ENCODE results near the gene TRAPPC12.

Gene TRAPPC12

GRCh38 chr2:3405307-3405706, 25.8 kb downstream of the TRAPPC12 start:
- Histone ChIP-seq H3K9ac (ENCODE audit: low read length) (no peak overlapping the region), H3K36me3 (ENCODE audit: low read length) (peaks cover 5% of the 10 kb centered on the region; the same call in 1 of the 2 replicates), H3K9me2 (replicated peaks; ENCODE audit: insufficient read depth, low read length) (no peaks in the 10 kb centered on the region), H3K79me2 (ENCODE audit: insufficient read depth, low read length) (no peaks in the 10 kb centered on the region), H3K4me3 (ENCODE audit: insufficient read depth, low read length, poor library complexity, severe bottlenecking) (no peak overlapping the region), H2AFZ (ENCODE audit: low read depth, low read length, severe bottlenecking) (no peak overlapping the region), H3F3A (ENCODE audit: insufficient read depth) (no peaks in the 10 kb centered on the region), H3K4me2 (ENCODE audit: low read depth, low read length, poor library complexity, severe bottlenecking) (no peak overlapping the region), H3K9me3 (ENCODE audit: insufficient read depth, low read length) (no peaks in the 10 kb centered on the region), H4K20me1 (ENCODE audit: low read depth, low read length) (no peaks in the 10 kb centered on the region), H3K27ac (ENCODE audit: low read depth, low read length) (no peak overlapping the region), H3K27me3 (ENCODE audit: low read length) (no peaks in the 10 kb centered on the region)
- no peak for TF ChIP-seq EZH2phosphoT487 (conservative IDR thresholded peaks at IDR 0.05; ENCODE audit: low read length)
- TF ChIP-seq CTCF (IDR thresholded peaks at IDR 0.05; ENCODE audit: insufficient read depth, low read length, poor library complexity, severe bottlenecking), result no peak

- H3K36me3 ChIP-seq (ENCODE audit: low read length), result peaks cover 5% of the 10 kb centered on the region; the same call in 1 of the 2 replicates
- H3F3A ChIP-seq (ENCODE audit: insufficient read depth), result no peaks in the 10 kb centered on the region
- TF ChIP-seq EZH2phosphoT487 (conservative IDR thresholded peaks at IDR 0.05; ENCODE audit: low read length), result no peak
- TF ChIP-seq CTCF (IDR thresholded peaks at IDR 0.05; ENCODE audit: insufficient read depth, low read length, poor library complexity, severe bottlenecking), result no peak
- H2AFZ ChIP-seq (ENCODE audit: low read depth, low read length, severe bottlenecking), result no peak overlapping the region
- H3K27ac ChIP-seq (ENCODE audit: low read depth, low read length), result no peak overlapping the region
- H3K4me2 ChIP-seq (ENCODE audit: low read depth, low read length, poor library complexity, severe bottlenecking), result no peak overlapping the region
- no peaks in the 10 kb centered on the region for H4K20me1 ChIP-seq (ENCODE audit: low read depth, low read length)
- no peaks in the 10 kb centered on the region for H3K27me3 ChIP-seq (ENCODE audit: low read length)
- H3K9me2 ChIP-seq (replicated peaks; ENCODE audit: insufficient read depth, low read length), result no peaks in the 10 kb centered on the region
- no peak overlapping the region for H3K9ac ChIP-seq (ENCODE audit: low read length)
- H3K4me3 ChIP-seq (ENCODE audit: insufficient read depth, low read length, poor library complexity, severe bottlenecking), result no peak overlapping the region
- no peaks in the 10 kb centered on the region for H3K9me3 ChIP-seq (ENCODE audit: insufficient read depth, low read length)
- no peaks in the 10 kb centered on the region for H3K79me2 ChIP-seq (ENCODE audit: insufficient read depth, low read length)
These were observed 26.4 kb downstream of the TRAPPC12 start for GRCh38 chr2:3405876-3406275.

- H3K36me3 ChIP-seq (ENCODE audit: low read length), result peaks cover 5% of the 10 kb centered on the region; the same call in 1 of the 2 replicates
These were observed 27.0 kb downstream of the TRAPPC12 start for GRCh38 chr2:3406501-3406900.

More at GRCh38 chr2:3406501-3406900, 27.0 kb downstream of the TRAPPC12 start:
- Histone ChIP-seq H3K9me2 (replicated peaks; ENCODE audit: insufficient read depth, low read length) (no peaks in the 10 kb centered on the region), H4K20me1 (ENCODE audit: low read depth, low read length) (no peaks in the 10 kb centered on the region), H3K9me3 (ENCODE audit: insufficient read depth, low read length) (no peaks in the 10 kb centered on the region), H3F3A (ENCODE audit: insufficient read depth) (no peaks in the 10 kb centered on the region), H3K9ac (ENCODE audit: low read length) (no peak overlapping the region), H2AFZ (ENCODE audit: low read depth, low read length, severe bottlenecking) (no peak overlapping the region), H3K79me2 (ENCODE audit: insufficient read depth, low read length) (0 out of 2 replicates have a peak, but pooled peaks cover 2% of the 10 kb centered on the region), H3K27ac (ENCODE audit: low read depth, low read length) (no peak overlapping the region), H3K4me3 (ENCODE audit: insufficient read depth, low read length, poor library complexity, severe bottlenecking) (no peak overlapping the region), H3K27me3 (ENCODE audit: low read length) (no peaks in the 10 kb centered on the region), H3K4me2 (ENCODE audit: low read depth, low read length, poor library complexity, severe bottlenecking) (no peak overlapping the region)
- TF ChIP-seq CTCF (IDR thresholded peaks at IDR 0.05; ENCODE audit: insufficient read depth, low read length, poor library complexity, severe bottlenecking) (no peak), EZH2phosphoT487 (conservative IDR thresholded peaks at IDR 0.05; ENCODE audit: low read length) (no peak)

All from SU-DHL-6 (cell line).